ENCODE measurements around the gene DCC. TPM values are rescaled to one million over a fixed set of nuclear protein-coding genes. Genes with fewer than 3 reads are reported as not detected.

The DCC gene
- total RNA-seq, 2 donors from 2014 or later: not detected

- no peaks in the 10 kb centered on the region for H3K36me3 Mint-ChIP-seq (ENCODE audit: low read depth)
- H3K4me1 Mint-ChIP-seq: no peaks in the 10 kb centered on the region
- H3K9me3 Mint-ChIP-seq: peaks cover 8% of the 10 kb centered on the region
- no peak overlapping the region for H3K4me3 Mint-ChIP-seq
- no peak overlapping the region for H3K27ac Mint-ChIP-seq
- no peak for ATAC-seq (replicated peaks)
- H3K27me3 Mint-ChIP-seq: no peaks in the 10 kb centered on the region
These were observed 609.0 kb downstream of the DCC start for GRCh38 chr18:52948868-52949444.

GRCh38 chr18:52950155-52950554, 610.2 kb downstream of the DCC start:
- Mint-ChIP-seq H3K27ac (no peak overlapping the region), H3K27me3 (no peaks in the 10 kb centered on the region), H3K4me1 (no peaks in the 10 kb centered on the region), H3K36me3 (ENCODE audit: low read depth) (no peaks in the 10 kb centered on the region), H3K4me3 (no peak overlapping the region), H3K9me3 (peaks cover 8% of the 10 kb centered on the region)
- ATAC-seq (replicated peaks): no peak

GRCh38 chr18:52953387-52953786, 613.4 kb downstream of the DCC start:
- no peak overlapping the region for H3K4me3 Mint-ChIP-seq
- no peaks in the 10 kb centered on the region for H3K36me3 Mint-ChIP-seq (ENCODE audit: low read depth)
- no peaks in the 10 kb centered on the region for H3K27me3 Mint-ChIP-seq
- H3K9me3 Mint-ChIP-seq: peaks cover 3% of the 10 kb centered on the region
- no peaks in the 10 kb centered on the region for H3K4me1 Mint-ChIP-seq
- no peak overlapping the region for H3K27ac Mint-ChIP-seq
- no peak for ATAC-seq (replicated peaks)

- no peak for ATAC-seq (replicated peaks)
- Mint-ChIP-seq H3K4me3 (no peak overlapping the region), H3K27me3 (no peaks in the 10 kb centered on the region), H3K9me3 (peaks cover 6% of the 10 kb centered on the region), H3K27ac (no peak overlapping the region), H3K36me3 (ENCODE audit: low read depth) (no peaks in the 10 kb centered on the region), H3K4me1 (no peaks in the 10 kb centered on the region)
These were observed 623.5 kb downstream of the DCC start for GRCh38 chr18:52963481-52963880.

- no peaks in the 10 kb centered on the region for H3K36me3 Mint-ChIP-seq (ENCODE audit: low read depth)
- no peaks in the 10 kb centered on the region for H3K27me3 Mint-ChIP-seq
- H3K9me3 Mint-ChIP-seq: peaks cover 16% of the 10 kb centered on the region
- ATAC-seq (replicated peaks): no peak
- H3K4me1 Mint-ChIP-seq: no peaks in the 10 kb centered on the region
- H3K27ac Mint-ChIP-seq: no peak overlapping the region
- H3K4me3 Mint-ChIP-seq: no peak overlapping the region
These were observed 630.7 kb downstream of the DCC start for GRCh38 chr18:52970686-52971085.

- no peak overlapping the region for H3K27ac Mint-ChIP-seq
- ATAC-seq (replicated peaks): no peak
- H3K27me3 Mint-ChIP-seq: no peaks in the 10 kb centered on the region
- H3K4me1 Mint-ChIP-seq: no peaks in the 10 kb centered on the region
- peaks cover 16% of the 10 kb centered on the region for H3K9me3 Mint-ChIP-seq
- no peaks in the 10 kb centered on the region for H3K36me3 Mint-ChIP-seq (ENCODE audit: low read depth)
- H3K4me3 Mint-ChIP-seq: no peak overlapping the region
These were observed 631.1 kb downstream of the DCC start for GRCh38 chr18:52971097-52971496.

GRCh38 chr18:52979892-52980291, 639.9 kb downstream of the DCC start:
- Mint-ChIP-seq H3K4me3 (no peak overlapping the region), H3K36me3 (ENCODE audit: low read depth) (no peaks in the 10 kb centered on the region)

GRCh38 chr18:52991246-52991645, 651.2 kb downstream of the DCC start:
- ATAC-seq (replicated peaks): no peak

More at GRCh38 chr18:52979892-52980291, 639.9 kb downstream of the DCC start:
- ATAC-seq (replicated peaks): no peak
- Mint-ChIP-seq H3K27ac (no peak overlapping the region), H3K4me1 (no peaks in the 10 kb centered on the region), H3K9me3 (peaks cover 14% of the 10 kb centered on the region), H3K27me3 (no peaks in the 10 kb centered on the region)

GRCh38 chr18:52992041-52992440, 652.0 kb downstream of the DCC start:
- no peaks in the 10 kb centered on the region for H3K4me1 Mint-ChIP-seq
- H3K36me3 Mint-ChIP-seq (ENCODE audit: low read depth): no peaks in the 10 kb centered on the region
- H3K27me3 Mint-ChIP-seq: no peaks in the 10 kb centered on the region
- H3K27ac Mint-ChIP-seq: no peak overlapping the region
- ATAC-seq (replicated peaks): no peak
- H3K4me3 Mint-ChIP-seq: no peak overlapping the region
- peaks cover 8% of the 10 kb centered on the region for H3K9me3 Mint-ChIP-seq

More at GRCh38 chr18:52991246-52991645, 651.2 kb downstream of the DCC start:
- Mint-ChIP-seq H3K27me3 (no peaks in the 10 kb centered on the region), H3K4me3 (no peak overlapping the region), H3K9me3 (peaks cover 4% of the 10 kb centered on the region), H3K4me1 (no peaks in the 10 kb centered on the region), H3K36me3 (ENCODE audit: low read depth) (no peaks in the 10 kb centered on the region), H3K27ac (no peak overlapping the region)

GRCh38 chr18:52995875-52996274, 655.9 kb downstream of the DCC start:
- no peak overlapping the region for H3K27ac Mint-ChIP-seq
- H3K4me3 Mint-ChIP-seq: no peak overlapping the region
- H3K27me3 Mint-ChIP-seq: no peaks in the 10 kb centered on the region
- H3K36me3 Mint-ChIP-seq (ENCODE audit: low read depth): no peaks in the 10 kb centered on the region
- no peak for ATAC-seq (replicated peaks)
- no peaks in the 10 kb centered on the region for H3K4me1 Mint-ChIP-seq
- H3K9me3 Mint-ChIP-seq: peaks cover 8% of the 10 kb centered on the region

- no peak overlapping the region for H3K4me3 Mint-ChIP-seq
- H3K4me1 Mint-ChIP-seq: no peaks in the 10 kb centered on the region
- no peak for ATAC-seq (replicated peaks)
- no peaks in the 10 kb centered on the region for H3K27me3 Mint-ChIP-seq
- no peaks in the 10 kb centered on the region for H3K36me3 Mint-ChIP-seq (ENCODE audit: low read depth)
- no peak overlapping the region for H3K27ac Mint-ChIP-seq
- H3K9me3 Mint-ChIP-seq: peaks cover 6% of the 10 kb centered on the region
These were observed 659.6 kb downstream of the DCC start for GRCh38 chr18:52999633-53000032.

GRCh38 chr18:53004798-53005197, 664.8 kb downstream of the DCC start:
- Mint-ChIP-seq H3K27ac (no peak overlapping the region), H3K27me3 (no peaks in the 10 kb centered on the region), H3K4me1 (no peaks in the 10 kb centered on the region), H3K4me3 (no peak overlapping the region), H3K36me3 (ENCODE audit: low read depth) (no peaks in the 10 kb centered on the region), H3K9me3 (peaks cover 6% of the 10 kb centered on the region)
- no peak for ATAC-seq (replicated peaks)

GRCh38 chr18:53018791-53019190, 678.8 kb downstream of the DCC start:
- Mint-ChIP-seq H3K27me3 (no peaks in the 10 kb centered on the region), H3K36me3 (ENCODE audit: low read depth) (no peaks in the 10 kb centered on the region), H3K4me1 (no peaks in the 10 kb centered on the region), H3K4me3 (no peak overlapping the region), H3K27ac (no peak overlapping the region), H3K9me3 (no peaks in the 10 kb centered on the region)
- no peak for ATAC-seq (replicated peaks)

GRCh38 chr18:53025247-53025646, 685.2 kb downstream of the DCC start:
- Mint-ChIP-seq H3K36me3 (ENCODE audit: low read depth) (no peaks in the 10 kb centered on the region), H3K4me1 (no peaks in the 10 kb centered on the region), H3K9me3 (peaks cover 4% of the 10 kb centered on the region), H3K27ac (no peak overlapping the region), H3K4me3 (no peak overlapping the region), H3K27me3 (no peaks in the 10 kb centered on the region)
- ATAC-seq (replicated peaks): no peak

GRCh38 chr18:53028565-53028964, 688.6 kb downstream of the DCC start:
- no peak overlapping the region for H3K4me3 Mint-ChIP-seq
- H3K9me3 Mint-ChIP-seq: peaks cover 4% of the 10 kb centered on the region
- no peaks in the 10 kb centered on the region for H3K36me3 Mint-ChIP-seq (ENCODE audit: low read depth)
- no peak for ATAC-seq (replicated peaks)
- H3K27ac Mint-ChIP-seq: no peak overlapping the region
- H3K4me1 Mint-ChIP-seq: no peaks in the 10 kb centered on the region
- no peaks in the 10 kb centered on the region for H3K27me3 Mint-ChIP-seq

- Mint-ChIP-seq H3K36me3 (ENCODE audit: low read depth) (no peaks in the 10 kb centered on the region), H3K4me3 (no peak overlapping the region), H3K27ac (no peak overlapping the region), H3K4me1 (no peaks in the 10 kb centered on the region), H3K9me3 (no peaks in the 10 kb centered on the region), H3K27me3 (no peaks in the 10 kb centered on the region)
- no peak for ATAC-seq (replicated peaks)
These were observed 693.1 kb downstream of the DCC start for GRCh38 chr18:53033128-53033527.
